ENCODE measurements around the gene CD27. TPM values are rescaled to one million over a fixed set of nuclear protein-coding genes. Genes with fewer than 3 reads are reported as not detected.

The CD27 gene
- total and polyA plus RNA-seq, 2 of the 8 experiments (the other 6 are each of a cell fraction or from before 2014, with no cell fraction given): 0.28 to 0.39 TPM

GRCh38 chr12:6463858-6464257 is 19.1 kb downstream of the CD27 start (continued):
- no peak for TF ChIP-seq EGR1 (IDR thresholded peaks at IDR 0.05; ENCODE audit: borderline replicate concordance, low read depth, low read length)
- TF ChIP-seq PHF8 (conservative IDR thresholded peaks at IDR 0.05; ENCODE audit: low read depth, low read length): no peak
- TF ChIP-seq RXRA (IDR thresholded peaks at IDR 0.05; ENCODE audit: insufficient read depth, low read depth, low read length): no peak
- no peak for TF ChIP-seq POLR2A (IDR thresholded peaks at IDR 0.05; ENCODE audit: control extremely low read depth in 1 of 2, low read depth in 2 of 2, low read length in 2 of 2)
- TF ChIP-seq CBX5 (IDR thresholded peaks at IDR 0.05; ENCODE audit: low read depth, low read length): no peak
- no peak for TF ChIP-seq SAP30 (IDR thresholded peaks at IDR 0.05; ENCODE audit: insufficient read depth, insufficient replicate concordance, low read length)
